Nephron (organoid): Measurements from ENCODE around the gene TCAF1.

Source experiments
- H3K27ac Mint-ChIP-seq, 3 experiments: 2 replicates each; pipeline ENCODE4 v1.8.0; 2020; ENCODE audit warnings: mixed read lengths in 3 of 3, mild to moderate bottlenecking in 2 of 3, moderate library complexity in 1 of 3
- H3K27me3 Mint-ChIP-seq: 2 replicates; pipeline ENCODE4 v1.8.0; 2021; ENCODE audit warnings: low read depth, mild to moderate bottlenecking, moderate library complexity, mixed read lengths
- H3K36me3 Mint-ChIP-seq: 2 replicates; pipeline ENCODE4 v1.8.0; 2020; ENCODE audit warnings: low read depth, mixed read lengths
- H3K4me1 Mint-ChIP-seq: 2 replicates; pipeline ENCODE4 v1.8.0; 2020; ENCODE audit warnings: mixed read lengths
- H3K4me3 Mint-ChIP-seq, 3 experiments: 2 replicates each; pipeline ENCODE4 v1.8.0; 2020; ENCODE audit warnings: mild to moderate bottlenecking in 3 of 3, mixed read lengths in 3 of 3, moderate library complexity in 2 of 3
- H3K9me3 Mint-ChIP-seq: 2 replicates; pipeline ENCODE4 v1.8.0; 2020; ENCODE audit warnings: mixed read lengths
- CTCF ChIP-seq, 3 experiments: fragments of 200-600 bp; sonication (generic); IDR thresholded peaks; one replicate each; pipeline ENCODE4 v1.5.0; 2021; ENCODE audit warnings: antibody characterized with exemption in 3 of 3; ENCODE audit not compliant: unreplicated experiment in 3 of 3

TCAF1 gene

GRCh38 chr7:143936087-143937009 is 34.4 kb upstream of the TCAF1 start:
- Mint-ChIP-seq H3K36me3 (no peaks in the 10 kb centered on the region), H3K9me3 (no peaks in the 10 kb centered on the region), H3K27ac (no peak overlapping the region), H3K4me3 (no peak overlapping the region), H3K4me1 (no peaks in the 10 kb centered on the region), H3K27me3 (peaks cover 7% of the 10 kb centered on the region)
- no peak for TF ChIP-seq CTCF (IDR thresholded peaks at IDR 0.05; ENCODE audit: unreplicated experiment in 3 of 3)

GRCh38 chr7:143934526-143935325 is 32.8 kb upstream of the TCAF1 start, which contains the start of gene OR2F2:
Gene OR2F2 (plus strand): TSS chr7:143935233. CDS start chr7:143935233, 0 bp downstream.
- Mint-ChIP-seq H3K4me3 (no peak within 1 kb of the TSS), H3K27me3 (peaks cover 9% of the 10 kb centered on the region), H3K36me3 (no peaks in the 10 kb centered on the region), H3K9me3 (no peaks in the 10 kb centered on the region), H3K27ac (peak within 1 kb of the TSS in 1 of 3 experiments; percentile 32), H3K4me1 (no peaks in the 10 kb centered on the region)
- no peak for TF ChIP-seq CTCF (IDR thresholded peaks at IDR 0.05; ENCODE audit: unreplicated experiment in 3 of 3)

- TF ChIP-seq CTCF (IDR thresholded peaks at IDR 0.05; ENCODE audit: unreplicated experiment in 3 of 3): no peak
- Mint-ChIP-seq H3K4me1 (no peaks in the 10 kb centered on the region), H3K27me3 (peaks cover 5% of the 10 kb centered on the region)
Observed at GRCh38 chr7:143931739-143932138, 29.8 kb upstream of the TCAF1 start.

GRCh38 chr7:143929224-143929920 is 27.4 kb upstream of the TCAF1 start:
- H3K9me3 Mint-ChIP-seq: no peaks in the 10 kb centered on the region
- no peaks in the 10 kb centered on the region for H3K4me1 Mint-ChIP-seq
- H3K27ac Mint-ChIP-seq: no peak overlapping the region
- TF ChIP-seq CTCF (IDR thresholded peaks at IDR 0.05; ENCODE audit: unreplicated experiment in 3 of 3): no peak
- no peak overlapping the region for H3K4me3 Mint-ChIP-seq
- H3K27me3 Mint-ChIP-seq: peaks cover 5% of the 10 kb centered on the region
- no peaks in the 10 kb centered on the region for H3K36me3 Mint-ChIP-seq

More at GRCh38 chr7:143931739-143932138, 29.8 kb upstream of the TCAF1 start:
- Mint-ChIP-seq H3K9me3 (no peaks in the 10 kb centered on the region), H3K27ac (no peak overlapping the region), H3K36me3 (no peaks in the 10 kb centered on the region), H3K4me3 (no peak overlapping the region)

- no peak for TF ChIP-seq CTCF (IDR thresholded peaks at IDR 0.05; ENCODE audit: unreplicated experiment in 3 of 3)
- Mint-ChIP-seq H3K27ac (no peak overlapping the region), H3K4me3 (no peak overlapping the region), H3K9me3 (no peaks in the 10 kb centered on the region), H3K36me3 (no peaks in the 10 kb centered on the region), H3K27me3 (no peaks in the 10 kb centered on the region), H3K4me1 (no peaks in the 10 kb centered on the region)
Observed at GRCh38 chr7:143924851-143925250, 22.9 kb upstream of the TCAF1 start.
